GM21390 (cell line): ENCODE measurements around the gene MDK.

ENCODE experiments used
- ATAC-seq: cut with Tn5 transposase; IDR thresholded peaks from one replicate; pipeline ENCODE4 v1.9.1; 2021; ENCODE audit not compliant: unreplicated experiment

MDK gene

GRCh38 chr11:46381048-46381818 is at the start of gene MDK:
TSS of gene MDK (plus strand) at chr11:46381669. CDS start at chr11:46382058, 389 bp downstream.
- ATAC-seq: no peak

GRCh38 chr11:46332093-46332567 is 49.3 kb upstream of the MDK start:
- no peak for ATAC-seq

- ATAC-seq: no peak
These were observed 48.7 kb upstream of the MDK start for GRCh38 chr11:46332568-46333393.

- no peak for ATAC-seq
These were observed 48.0 kb upstream of the MDK start for GRCh38 chr11:46333394-46333947.

GRCh38 chr11:46334211-46334610 is 47.3 kb upstream of the MDK start:
- no peak for ATAC-seq

GRCh38 chr11:46335271-46335670 is 46.2 kb upstream of the MDK start:
- no peak for ATAC-seq

GRCh38 chr11:46335890-46336562 is 45.4 kb upstream of the MDK start:
- ATAC-seq: no peak

- no peak for ATAC-seq
These were observed 44.8 kb upstream of the MDK start for GRCh38 chr11:46336563-46337180.

GRCh38 chr11:46337626-46338345 is 43.7 kb upstream of the MDK start:
- ATAC-seq: no peak

- ATAC-seq: no peak
These were observed 42.9 kb upstream of the MDK start for GRCh38 chr11:46338636-46338987.

- no peak for ATAC-seq
These were observed 42.3 kb upstream of the MDK start for GRCh38 chr11:46338988-46339666.

GRCh38 chr11:46339816-46340215 is 41.7 kb upstream of the MDK start:
- no peak for ATAC-seq

GRCh38 chr11:46341454-46341853 is 40.0 kb upstream of the MDK start:
- ATAC-seq: no peak

- no peak for ATAC-seq
These were observed 39.2 kb upstream of the MDK start for GRCh38 chr11:46342239-46342638.

- ATAC-seq: no peak
These were observed 37.9 kb upstream of the MDK start for GRCh38 chr11:46343520-46343919.

GRCh38 chr11:46345131-46345597 is 36.3 kb upstream of the MDK start:
- ATAC-seq: no peak

GRCh38 chr11:46345881-46346484 is 35.5 kb upstream of the MDK start:
- ATAC-seq: no peak

- peak; percentile 63 for ATAC-seq
These were observed 34.4 kb upstream of the MDK start, which contains the start of gene DGKZ for GRCh38 chr11:46346886-46347636. TSS of gene DGKZ (plus strand) at chr11:46347463. CDS start at chr11:46347660, 197 bp downstream.
